ENCODE results near the gene APPBP2. TPM values are rescaled to one million over a fixed set of nuclear protein-coding genes. Genes with fewer than 3 reads are reported as not detected.

The APPBP2 gene
- total RNA-seq, 1 donor from 2014 or later, result 23.4 TPM

DNA sequence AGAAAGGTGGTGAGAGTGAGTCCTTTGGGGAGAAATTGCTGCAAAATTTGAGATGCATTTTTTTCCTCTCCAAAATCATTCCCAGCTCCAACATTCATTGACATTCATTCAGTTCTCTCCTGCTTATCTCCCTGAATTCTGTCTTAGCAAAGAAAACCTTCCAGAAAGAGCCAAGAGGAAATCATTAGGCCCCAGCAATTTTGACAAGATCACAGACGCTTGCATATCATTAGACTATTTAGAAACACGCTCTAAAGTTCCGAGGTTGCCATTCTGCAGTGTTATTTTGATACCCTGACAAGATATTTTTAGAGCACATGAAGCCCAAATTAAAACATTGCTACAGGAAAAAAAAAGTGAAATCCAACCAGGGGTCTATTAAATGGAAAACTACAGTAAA lies 113.3 kb downstream of the APPBP2 start:
- H3K27me3 ChIP-seq (ENCODE audit: control insufficient read depth, insufficient read depth, low read length), result no peaks in the 10 kb centered on the region
- no peaks in the 10 kb centered on the region for H3K36me3 ChIP-seq (ENCODE audit: control insufficient read depth, insufficient read depth, low read length)
- TF ChIP-seq, protein P1, sequence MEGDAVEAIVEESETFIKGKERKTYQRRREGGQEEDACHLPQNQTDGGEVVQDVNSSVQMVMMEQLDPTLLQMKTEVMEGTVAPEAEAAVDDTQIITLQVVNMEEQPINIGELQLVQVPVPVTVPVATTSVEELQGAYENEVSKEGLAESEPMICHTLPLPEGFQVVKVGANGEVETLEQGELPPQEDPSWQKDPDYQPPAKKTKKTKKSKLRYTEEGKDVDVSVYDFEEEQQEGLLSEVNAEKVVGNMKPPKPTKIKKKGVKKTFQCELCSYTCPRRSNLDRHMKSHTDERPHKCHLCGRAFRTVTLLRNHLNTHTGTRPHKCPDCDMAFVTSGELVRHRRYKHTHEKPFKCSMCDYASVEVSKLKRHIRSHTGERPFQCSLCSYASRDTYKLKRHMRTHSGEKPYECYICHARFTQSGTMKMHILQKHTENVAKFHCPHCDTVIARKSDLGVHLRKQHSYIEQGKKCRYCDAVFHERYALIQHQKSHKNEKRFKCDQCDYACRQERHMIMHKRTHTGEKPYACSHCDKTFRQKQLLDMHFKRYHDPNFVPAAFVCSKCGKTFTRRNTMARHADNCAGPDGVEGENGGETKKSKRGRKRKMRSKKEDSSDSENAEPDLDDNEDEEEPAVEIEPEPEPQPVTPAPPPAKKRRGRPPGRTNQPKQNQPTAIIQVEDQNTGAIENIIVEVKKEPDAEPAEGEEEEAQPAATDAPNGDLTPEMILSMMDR (IDR thresholded peaks at IDR 0.05; ENCODE audit: insufficient read depth, low read length, poor library complexity, severe bottlenecking), result no peak
- DNase-seq (ENCODE audit: low read depth), result no peak
- H3K4me3 ChIP-seq (ENCODE audit: low read depth, low read length), result no peak overlapping the region

DNA sequence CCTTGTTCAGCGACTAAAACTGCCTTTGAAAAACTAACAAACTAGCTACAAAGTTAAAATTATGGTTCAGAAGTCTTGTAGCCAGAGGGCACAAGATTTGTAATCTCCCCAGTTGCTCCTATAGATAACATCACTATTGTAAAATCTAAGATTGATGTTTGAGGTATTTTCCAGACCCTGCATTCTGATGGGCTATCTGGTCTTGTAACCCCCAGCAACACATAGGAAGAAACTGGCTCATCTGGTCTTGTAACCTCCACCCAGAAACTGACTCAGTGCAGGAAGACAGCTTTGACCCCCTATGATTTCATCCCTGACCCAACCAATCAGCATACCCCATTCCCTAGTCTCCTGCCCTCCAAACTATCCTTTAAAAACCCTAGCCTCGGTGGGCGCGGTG lies 116.0 kb downstream of the APPBP2 start:
- Histone ChIP-seq H3K4me3 (ENCODE audit: low read depth, low read length) (no peak overlapping the region), H3K27me3 (ENCODE audit: control insufficient read depth, insufficient read depth, low read length) (no peaks in the 10 kb centered on the region), H3K36me3 (ENCODE audit: control insufficient read depth, insufficient read depth, low read length) (no peaks in the 10 kb centered on the region)
- TF ChIP-seq, protein P1 (IDR thresholded peaks at IDR 0.05; ENCODE audit: insufficient read depth, low read length, poor library complexity, severe bottlenecking), result no peak
- DNase-seq (ENCODE audit: low read depth), result no peak

DNA sequence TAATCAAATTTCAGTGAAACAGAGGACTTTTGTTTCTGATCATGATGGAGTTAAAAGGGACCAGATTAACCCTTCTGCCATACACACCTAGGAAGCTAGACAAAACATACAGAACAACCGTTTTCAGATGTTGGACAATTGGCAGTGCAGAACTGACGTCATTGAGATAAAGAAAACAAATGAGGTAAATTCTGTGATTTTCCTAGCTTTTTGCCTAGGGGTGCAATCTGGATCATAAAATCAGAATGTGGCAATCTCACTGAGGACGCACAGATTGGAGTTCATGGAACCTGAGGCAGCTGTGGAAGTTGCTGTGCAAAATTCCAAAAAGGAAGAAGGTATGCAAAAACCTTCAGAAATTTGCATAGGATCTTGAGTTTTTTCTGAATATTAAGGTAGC lies 119.2 kb downstream of the APPBP2 start:
- H3K27me3 ChIP-seq (ENCODE audit: control insufficient read depth, insufficient read depth, low read length), result no peaks in the 10 kb centered on the region
- H3K36me3 ChIP-seq (ENCODE audit: control insufficient read depth, insufficient read depth, low read length), result no peaks in the 10 kb centered on the region
- no peak for DNase-seq (ENCODE audit: low read depth)
- H3K4me3 ChIP-seq (ENCODE audit: low read depth, low read length), result no peak overlapping the region
- TF ChIP-seq, protein P1 (IDR thresholded peaks at IDR 0.05; ENCODE audit: insufficient read depth, low read length, poor library complexity, severe bottlenecking), result no peak

DNA sequence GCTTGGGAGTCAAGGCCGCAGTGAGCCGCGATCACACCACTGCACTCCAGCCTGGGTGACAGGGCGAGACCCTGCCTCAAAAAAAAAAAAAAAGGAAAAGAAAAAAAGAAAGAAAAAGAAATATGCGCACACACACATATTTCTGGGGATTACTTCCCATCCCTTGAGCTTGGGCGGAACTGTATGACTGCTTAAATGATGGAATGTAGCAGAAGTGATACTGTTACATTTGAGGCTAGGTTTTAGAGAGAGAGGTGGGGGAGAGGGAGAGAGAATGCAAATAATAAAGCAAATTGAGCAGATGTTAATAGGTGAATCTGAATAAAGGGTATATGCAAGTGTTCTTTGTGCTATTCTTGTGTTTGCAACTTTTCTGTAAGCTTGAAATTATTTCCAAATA lies 122.1 kb downstream of the APPBP2 start:
- DNase-seq (ENCODE audit: low read depth), result no peak
- H3K36me3 ChIP-seq (ENCODE audit: control insufficient read depth, insufficient read depth, low read length), result no peaks in the 10 kb centered on the region
- H3K27me3 ChIP-seq (ENCODE audit: control insufficient read depth, insufficient read depth, low read length), result no peaks in the 10 kb centered on the region
- TF ChIP-seq, protein P1 (IDR thresholded peaks at IDR 0.05; ENCODE audit: insufficient read depth, low read length, poor library complexity, severe bottlenecking), result no peak
- H3K4me3 ChIP-seq (ENCODE audit: low read depth, low read length), result no peak overlapping the region

DNA sequence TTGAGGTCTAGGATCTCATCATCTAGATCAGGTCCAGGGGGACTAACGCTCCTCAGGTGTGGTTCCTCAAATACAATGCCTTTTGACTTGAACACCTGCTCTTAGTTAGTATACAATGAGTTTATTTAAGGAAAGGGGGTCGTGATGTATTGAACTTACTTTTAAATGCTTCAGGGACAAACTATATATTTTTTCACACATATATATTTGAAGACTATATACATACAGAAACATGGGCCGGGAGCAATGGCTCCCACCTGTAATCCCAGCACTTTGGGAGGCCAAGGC lies 122.6 kb downstream of the APPBP2 start:
- DNase-seq (ENCODE audit: low read depth), result no peak
- TF ChIP-seq, protein P1 (IDR thresholded peaks at IDR 0.05; ENCODE audit: insufficient read depth, low read length, poor library complexity, severe bottlenecking), result no peak
- H3K36me3 ChIP-seq (ENCODE audit: control insufficient read depth, insufficient read depth, low read length), result no peaks in the 10 kb centered on the region
- no peak overlapping the region for H3K4me3 ChIP-seq (ENCODE audit: low read depth, low read length)
- H3K27me3 ChIP-seq (ENCODE audit: control insufficient read depth, insufficient read depth, low read length), result no peaks in the 10 kb centered on the region

DNA sequence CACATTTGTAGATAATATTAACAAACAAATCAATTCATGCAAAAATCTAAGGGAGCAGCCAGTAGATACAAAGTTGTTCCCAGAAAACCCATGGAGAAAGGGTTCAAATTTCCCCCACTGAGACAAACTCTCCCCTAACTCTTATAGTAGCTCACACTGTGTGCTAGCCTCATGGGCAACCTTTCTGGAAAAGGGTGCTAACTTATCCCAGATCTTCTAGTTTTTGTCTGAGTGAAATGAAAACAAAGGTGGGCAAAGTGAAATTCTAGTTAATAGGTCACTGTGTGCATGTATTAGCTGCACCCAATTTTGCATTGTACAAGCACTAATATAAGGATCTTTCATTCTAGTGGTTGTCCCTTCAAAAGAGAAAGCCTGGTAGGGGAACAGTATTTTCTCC lies 124.2 kb downstream of the APPBP2 start:
- DNase-seq (ENCODE audit: low read depth), result no peak
- TF ChIP-seq, protein P1 (IDR thresholded peaks at IDR 0.05; ENCODE audit: insufficient read depth, low read length, poor library complexity, severe bottlenecking), result no peak
- H3K4me3 ChIP-seq (ENCODE audit: low read depth, low read length), result no peak overlapping the region
- no peaks in the 10 kb centered on the region for H3K27me3 ChIP-seq (ENCODE audit: control insufficient read depth, insufficient read depth, low read length)
- no peaks in the 10 kb centered on the region for H3K36me3 ChIP-seq (ENCODE audit: control insufficient read depth, insufficient read depth, low read length)
